Stimulated activated CD4-positive, alpha-beta T cell treated with anti-CD3 and anti-CD28 coated beads, TNF-alpha, amount 100 ng/mL, for 1 hour (primary cell): ENCODE measurements around the gene TEF.
"Not testable (repeated sequence)": the region's sequence is repeated elsewhere in the genome, so short reads cannot be mapped to it uniquely, and the experiment has no call there.

Experiments
- DNase-seq, 3 donors: peaks; one replicate each; pipeline ENCODE4 v3.0.0-alpha.2; 2020; ENCODE audit warnings: low read depth in 3 of 3, low spot score in 1 of 3

The TEF gene

GRCh38 chr22:41417622-41418390, 36.1 kb downstream of the TEF start:
- no peak for DNase-seq

- no peak for DNase-seq
Measured at GRCh38 chr22:41418717-41419116, 37.0 kb downstream of the TEF start.

DNA sequence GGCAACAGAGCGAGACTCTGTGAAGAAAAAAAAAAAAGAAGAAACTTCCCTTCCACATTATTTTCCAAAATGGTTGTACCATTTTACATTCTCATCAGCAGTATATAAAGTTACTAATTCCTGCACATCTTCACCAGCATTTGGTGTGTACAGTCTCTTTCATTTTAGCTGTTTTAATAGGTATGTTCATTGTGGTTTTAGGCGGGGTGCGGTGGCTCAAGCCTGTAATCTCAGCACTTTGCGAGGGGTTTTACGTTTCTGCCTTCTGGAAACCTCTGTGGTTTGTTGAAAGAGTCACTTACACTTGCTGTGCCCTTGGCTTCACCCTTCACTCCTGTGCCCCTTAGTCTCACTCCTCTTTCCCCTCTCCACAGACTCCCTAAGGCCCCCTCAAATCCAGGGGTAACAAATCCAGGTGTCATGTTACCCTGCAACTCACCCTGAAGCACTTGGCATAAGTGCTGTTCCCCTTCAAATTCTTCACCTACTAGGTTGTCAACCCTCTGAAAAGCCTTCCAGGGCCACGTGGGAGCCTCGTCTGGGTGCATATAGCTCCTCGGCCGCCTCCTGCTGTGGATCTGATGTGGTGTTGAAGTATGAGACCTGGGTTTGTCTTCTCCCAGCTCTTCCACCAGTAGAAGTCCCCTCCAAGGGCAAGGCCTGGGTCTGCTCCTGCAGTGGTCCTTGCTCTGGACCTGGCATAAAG, 44.1 kb downstream of the TEF start:
- DNase-seq: no peak

- no peak for DNase-seq
Measured at GRCh38 chr22:41429232-41429950, 47.6 kb downstream of the TEF start.

DNA sequence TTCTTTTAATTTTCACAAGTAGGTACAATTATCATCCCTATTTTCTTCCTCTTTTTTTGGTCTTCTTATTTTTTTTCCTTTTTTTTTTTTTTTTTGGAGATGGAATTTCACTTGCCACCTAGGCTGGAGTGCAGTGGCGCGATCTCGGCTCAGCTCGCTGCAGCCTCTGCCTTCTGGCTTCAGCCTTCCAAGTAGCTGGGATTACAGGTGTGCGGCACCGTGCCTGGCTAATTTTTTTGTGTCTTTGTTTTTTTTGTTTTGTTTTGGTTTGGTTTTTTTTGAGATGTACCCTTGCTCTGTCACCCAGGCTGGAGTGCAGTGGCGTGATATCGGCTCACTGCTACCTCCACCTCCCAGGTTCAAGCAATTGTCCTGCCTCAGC, 48.2 kb downstream of the TEF start:
- no peak for DNase-seq

- DNase-seq: no peak
Measured at GRCh38 chr22:41431656-41432055, 49.9 kb downstream of the TEF start.

DNA sequence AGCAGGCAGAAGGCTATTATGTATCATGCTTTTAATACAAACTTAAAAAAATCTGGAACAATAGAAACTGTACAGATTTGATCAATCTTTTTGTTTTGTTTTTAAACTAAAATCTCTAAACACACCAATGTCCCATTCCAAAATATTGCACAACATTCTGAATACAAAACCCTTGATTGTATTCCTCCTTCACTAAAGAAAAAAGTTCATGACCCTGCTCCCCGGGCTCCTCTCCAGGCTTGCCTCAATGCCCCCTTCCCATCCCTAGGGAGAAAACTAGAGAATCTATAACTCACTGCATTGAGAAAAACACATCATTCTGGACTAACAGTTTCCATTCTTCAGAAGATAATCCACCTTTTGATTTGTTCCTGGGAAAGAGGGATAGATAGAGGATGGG, 51.7 kb downstream of the TEF start:
- not testable (repeated sequence) for DNase-seq

GRCh38 chr22:41434361-41435003, 52.7 kb downstream of the TEF start:
- not testable (repeated sequence) for DNase-seq

DNA sequence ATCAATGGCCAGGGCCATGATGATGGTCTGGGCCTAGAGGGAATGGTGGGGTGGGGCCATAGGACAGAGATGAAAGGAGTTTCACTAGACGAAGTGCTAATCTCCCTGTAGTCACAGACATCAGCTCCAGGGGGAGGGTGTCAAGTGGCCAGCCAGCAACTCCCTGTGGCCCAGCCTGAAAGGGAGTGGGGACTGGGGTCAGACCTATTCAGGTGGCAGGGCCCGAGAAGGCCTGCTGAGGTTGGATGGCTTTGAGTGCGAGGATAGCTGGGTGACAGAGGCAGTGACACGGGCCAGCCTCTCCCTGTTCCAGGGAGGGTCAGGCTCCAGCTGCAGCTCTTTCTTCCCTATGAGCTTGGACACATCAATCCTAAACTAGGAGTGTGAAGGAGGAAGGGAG, 53.8 kb downstream of the TEF start:
- no peak for DNase-seq

DNA sequence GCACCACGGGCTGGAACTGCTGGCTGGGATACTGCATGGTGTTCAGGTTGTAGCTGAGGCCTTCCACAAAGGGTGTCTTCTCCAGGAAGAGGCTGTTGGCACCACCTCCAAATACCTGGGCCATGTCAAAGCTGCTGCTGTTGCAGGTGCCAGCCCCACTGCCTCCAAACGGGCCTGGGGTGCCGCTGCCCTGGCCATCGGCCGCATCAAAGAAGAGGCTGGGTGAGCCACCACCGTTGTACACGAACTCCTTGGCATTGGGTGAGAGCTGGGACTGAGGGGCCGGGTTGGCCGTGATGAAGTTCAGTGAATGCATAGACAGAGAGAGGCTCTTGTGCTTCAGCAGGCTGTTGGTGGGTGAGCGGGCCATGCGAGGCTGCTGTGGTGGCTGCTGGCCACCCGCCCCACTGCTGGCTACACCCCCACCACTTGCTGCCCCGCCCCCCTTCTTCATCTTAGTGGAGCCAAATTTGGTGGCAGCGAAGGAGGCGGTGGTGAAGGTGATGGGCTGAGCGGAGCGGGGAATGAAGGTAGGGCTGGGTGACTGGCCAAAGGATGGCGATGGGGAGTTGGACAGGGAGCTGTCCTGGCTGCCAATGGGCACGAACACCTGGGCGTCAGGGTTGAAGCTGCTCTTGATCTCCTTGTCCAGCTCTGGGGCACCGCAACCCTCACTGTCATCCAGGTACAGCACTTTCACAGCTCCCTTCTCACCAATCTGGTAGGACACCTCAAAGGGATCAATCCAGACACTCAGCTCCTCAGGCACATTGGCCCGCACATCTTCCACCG, 54.8 kb downstream of the TEF start:
- no peak for DNase-seq

DNA sequence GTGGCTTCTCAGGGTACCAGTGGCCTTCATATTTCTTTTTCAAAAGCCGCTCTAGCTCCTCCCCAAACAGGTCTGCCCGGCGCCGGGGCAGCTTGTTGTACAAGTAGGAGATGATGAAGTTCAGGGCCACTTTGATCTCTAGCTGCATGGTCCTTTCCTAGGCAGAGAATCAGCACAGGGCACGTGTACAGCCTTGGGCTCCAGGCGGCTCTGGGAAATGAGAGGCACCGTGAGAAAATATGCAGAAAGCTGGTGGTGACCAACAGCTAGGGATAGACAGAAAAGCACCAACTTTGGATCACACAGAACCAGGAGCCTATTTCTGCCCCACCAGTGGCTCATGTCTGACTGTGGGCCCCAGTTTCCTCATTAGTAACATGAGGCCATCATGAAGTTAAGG, 55.5 kb downstream of the TEF start:
- DNase-seq: no peak

DNA sequence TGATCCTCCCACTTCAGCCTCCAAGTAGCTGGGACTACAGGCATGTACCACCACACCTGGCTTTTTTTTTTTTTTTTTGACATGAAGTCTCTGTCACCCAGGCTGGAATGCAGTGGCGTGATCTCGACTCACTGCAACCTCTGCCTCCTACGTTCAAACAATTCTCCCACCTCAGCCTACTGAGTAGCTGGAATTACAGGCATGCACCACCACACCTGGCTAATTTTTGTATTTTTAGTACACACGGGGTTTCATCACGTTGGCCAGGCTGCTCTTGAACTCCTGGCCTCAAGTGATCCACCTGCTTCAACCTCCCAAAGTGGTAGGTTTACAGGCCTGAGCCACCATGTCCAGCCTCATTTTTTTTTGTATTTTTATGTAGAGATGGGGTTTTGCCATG, 58.8 kb downstream of the TEF start:
- DNase-seq: not testable (repeated sequence)

DNA sequence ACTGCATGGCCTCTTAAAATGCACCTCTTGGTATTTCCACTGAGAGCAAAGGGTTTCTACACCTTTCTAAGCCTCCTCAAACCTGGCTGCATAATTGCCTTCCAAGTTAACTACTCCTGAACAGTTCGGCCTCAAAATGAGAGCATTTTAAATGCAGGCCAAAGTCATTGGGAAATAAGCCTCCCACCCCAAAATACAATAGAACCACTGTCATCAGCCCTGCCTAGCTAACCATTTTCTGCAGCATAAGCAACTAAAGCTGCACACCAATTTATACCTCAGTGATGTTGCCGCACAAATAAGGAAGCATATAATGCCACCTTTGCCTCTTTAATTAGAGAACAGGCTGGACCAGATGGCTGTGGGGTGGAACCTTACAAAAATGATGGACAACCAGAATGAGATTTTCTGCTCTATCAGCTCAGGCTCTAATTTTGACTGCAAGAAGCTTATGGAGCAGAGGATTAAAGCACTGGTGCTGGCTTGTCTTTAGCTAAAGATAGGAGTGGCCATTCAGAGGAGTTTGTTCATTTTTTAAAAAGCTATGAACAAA, 60.6 kb downstream of the TEF start:
- no peak for DNase-seq

GRCh38 chr22:41444360-41445128, 62.8 kb downstream of the TEF start:
- peak; percentile 69 to 75 (median 69) for DNase-seq

GRCh38 chr22:41445129-41446056, 63.7 kb downstream of the TEF start:
- DNase-seq: no peak

DNA sequence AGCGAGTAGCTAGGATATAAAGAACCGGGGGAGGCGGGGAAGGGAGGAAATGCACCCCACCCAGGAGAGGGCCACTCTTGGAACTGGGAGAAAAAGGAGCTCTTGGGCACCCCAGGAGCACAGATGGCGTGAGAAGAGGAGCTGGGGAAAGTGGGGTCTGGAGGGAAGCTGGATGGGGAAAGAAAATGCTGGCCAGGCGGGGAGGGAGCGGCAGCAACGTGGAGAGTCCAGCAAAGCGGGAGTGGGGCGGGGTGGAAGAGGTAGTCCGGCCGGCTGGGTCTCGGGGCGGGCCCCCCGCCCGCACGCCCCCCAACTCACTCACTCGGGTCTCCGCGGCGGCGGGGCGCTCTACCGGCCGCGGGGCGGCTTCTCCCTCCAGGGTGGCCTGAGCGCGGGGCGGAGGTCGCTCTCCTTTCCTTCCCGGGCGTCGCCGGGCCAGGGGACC, 64.3 kb downstream of the TEF start:
- DNase-seq: no peak

DNA sequence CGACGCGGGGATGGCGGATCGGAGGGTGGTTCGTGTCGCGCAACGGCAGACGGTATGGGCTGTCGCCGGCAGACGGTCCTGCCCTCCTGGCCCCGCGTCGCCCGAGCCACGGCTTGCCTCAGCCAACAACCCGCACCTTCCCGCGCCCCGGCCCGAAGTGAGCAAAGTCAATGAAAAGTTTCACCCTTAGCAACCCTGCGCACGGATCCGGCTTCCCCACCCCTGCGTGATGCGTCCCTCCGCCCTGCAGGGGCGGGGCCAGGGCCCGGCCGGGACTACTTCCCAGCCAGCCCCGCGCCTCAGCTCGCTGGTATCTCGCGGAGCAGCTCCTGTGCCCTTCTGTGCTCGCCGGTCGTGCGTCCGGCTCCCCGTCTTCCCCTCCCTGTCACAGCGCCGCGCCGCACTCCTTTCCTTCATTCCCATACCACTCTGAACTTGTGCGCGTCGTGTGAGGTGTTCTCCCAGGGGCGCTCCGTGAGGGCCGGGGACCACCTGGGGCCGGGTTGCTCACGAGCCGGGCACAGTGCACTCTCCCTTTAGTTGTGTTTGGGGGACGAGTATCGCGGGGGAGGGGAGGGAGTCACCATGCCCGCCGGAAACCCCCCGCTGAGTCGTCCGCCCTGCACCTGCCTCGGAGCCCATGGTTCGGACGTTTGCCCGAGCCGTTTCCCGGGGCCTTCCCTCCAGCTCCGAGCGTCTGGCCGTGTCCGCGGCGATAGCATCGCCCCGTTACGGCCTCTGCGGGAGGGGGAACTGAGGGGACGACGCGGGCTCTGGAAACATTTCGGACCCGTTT, 65.1 kb downstream of the TEF start, which contains the start of gene TOB2:
Gene TOB2 (minus strand): TSS at position 163 of the 796 bp plus-strand sequence. CDS start 9,456 bp downstream, outside the sequence.
- peak; percentile 87 to 93 (median 92) for DNase-seq
